ENCODE results near the gene NRXN2.

NRXN2 gene

DNA sequence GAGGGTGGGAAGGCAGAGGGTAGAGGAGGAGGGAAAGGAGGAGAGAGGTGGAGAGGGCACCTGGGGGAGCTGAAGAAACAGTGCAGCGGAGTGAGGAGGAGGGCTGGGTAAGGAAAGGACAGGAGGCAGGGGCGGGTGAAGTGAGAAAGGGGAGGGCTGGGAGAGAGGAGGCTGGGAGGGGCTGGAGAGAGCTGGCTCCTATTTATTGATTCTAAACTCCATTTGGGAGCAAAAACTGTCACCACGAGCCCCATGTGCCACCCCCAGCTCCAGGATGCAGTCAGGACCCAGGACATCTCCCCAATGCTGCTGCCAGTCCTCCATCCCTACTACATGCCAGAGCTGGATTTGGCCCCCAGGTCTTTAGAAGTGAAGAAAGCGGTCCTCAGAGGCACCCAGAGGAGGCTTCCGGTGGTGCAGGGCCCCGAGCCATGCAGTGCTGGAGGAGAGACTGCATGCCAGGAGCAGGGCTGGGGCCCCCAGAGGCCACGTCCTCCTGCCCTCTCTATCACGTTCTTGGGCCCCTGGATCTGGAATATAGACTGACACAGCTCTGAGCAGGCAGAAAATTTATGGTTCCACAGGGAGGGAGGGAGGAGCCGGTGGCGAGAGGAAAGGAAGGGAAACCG is 78.2 kb downstream of the NRXN2 start:
- peak in 1 of 2 donors; percentile 7 for DNase-seq

DNA sequence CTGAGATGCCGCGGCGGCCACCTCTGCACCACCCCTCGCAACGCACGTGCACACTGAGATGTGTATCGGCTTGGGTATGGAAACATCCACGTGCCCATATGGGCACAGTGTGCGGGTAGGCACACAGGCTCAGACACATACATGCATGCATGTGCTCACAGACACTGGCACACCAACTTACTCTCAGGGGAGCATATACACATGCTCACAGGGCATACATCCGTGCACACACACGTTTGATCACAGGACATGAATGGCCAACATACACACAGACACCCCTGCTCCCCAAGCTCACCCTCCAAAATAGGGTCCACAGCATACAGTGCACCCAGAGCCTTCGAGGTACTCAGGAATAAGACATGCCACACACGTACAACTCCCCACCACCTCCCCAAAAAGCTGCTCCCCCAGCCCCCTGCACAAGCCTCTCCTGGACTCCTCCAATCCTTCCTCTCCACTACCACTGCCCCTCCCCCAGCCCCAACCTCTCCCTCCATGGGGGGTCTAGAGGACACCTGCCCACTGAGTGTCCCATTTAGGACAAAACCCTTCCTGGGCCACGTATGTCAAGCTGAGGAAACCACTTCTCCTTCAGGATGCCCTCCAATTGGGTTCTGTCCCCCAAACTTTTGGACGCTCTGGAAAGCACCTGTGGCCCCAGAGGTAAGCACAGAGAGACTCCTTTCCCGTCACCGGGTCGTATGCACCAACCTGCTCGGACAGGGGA is 78.9 kb downstream of the NRXN2 start:
- no peak for DNase-seq

DNA sequence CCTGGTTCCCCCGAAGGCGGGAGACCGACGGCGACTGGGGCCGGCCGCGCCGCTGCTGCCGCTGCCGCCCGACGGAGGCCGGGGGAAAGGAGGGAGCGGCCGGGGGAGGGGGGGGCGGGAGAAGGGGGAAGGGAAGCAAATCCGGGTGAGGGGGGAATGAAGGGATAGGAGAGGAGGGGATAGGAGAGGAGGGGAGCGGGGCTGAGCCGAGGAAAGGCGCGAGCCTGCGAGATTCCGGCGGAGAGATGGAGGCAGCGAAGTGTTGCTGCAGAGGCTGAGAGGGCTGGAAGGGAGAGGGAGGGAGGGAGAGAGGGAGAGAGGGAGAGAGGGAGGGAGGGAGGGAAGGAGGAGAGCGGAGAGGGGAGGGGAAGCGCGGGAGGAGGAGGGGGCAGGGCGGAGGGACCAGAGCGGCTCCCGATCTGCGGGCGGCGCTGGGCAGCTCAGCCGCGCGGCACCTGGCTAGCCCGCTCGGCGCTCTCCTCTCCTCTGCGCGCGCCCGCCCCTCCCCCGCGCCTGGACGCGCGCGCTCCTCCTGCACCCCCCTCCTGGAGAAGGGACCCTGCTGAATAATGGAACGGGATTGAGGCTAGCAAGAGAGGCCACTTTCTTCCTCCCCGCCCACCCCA is 79.6 kb downstream of the NRXN2 start:
- no peak for DNase-seq

- peak in 1 of 2 donors; percentile 12 for DNase-seq
These were observed 80.1 kb downstream of the NRXN2 start for GRCh38 chr11:64642871-64643255.

GRCh38 chr11:64642418-64642735 is 80.6 kb downstream of the NRXN2 start:
- DNase-seq = no peak

DNA sequence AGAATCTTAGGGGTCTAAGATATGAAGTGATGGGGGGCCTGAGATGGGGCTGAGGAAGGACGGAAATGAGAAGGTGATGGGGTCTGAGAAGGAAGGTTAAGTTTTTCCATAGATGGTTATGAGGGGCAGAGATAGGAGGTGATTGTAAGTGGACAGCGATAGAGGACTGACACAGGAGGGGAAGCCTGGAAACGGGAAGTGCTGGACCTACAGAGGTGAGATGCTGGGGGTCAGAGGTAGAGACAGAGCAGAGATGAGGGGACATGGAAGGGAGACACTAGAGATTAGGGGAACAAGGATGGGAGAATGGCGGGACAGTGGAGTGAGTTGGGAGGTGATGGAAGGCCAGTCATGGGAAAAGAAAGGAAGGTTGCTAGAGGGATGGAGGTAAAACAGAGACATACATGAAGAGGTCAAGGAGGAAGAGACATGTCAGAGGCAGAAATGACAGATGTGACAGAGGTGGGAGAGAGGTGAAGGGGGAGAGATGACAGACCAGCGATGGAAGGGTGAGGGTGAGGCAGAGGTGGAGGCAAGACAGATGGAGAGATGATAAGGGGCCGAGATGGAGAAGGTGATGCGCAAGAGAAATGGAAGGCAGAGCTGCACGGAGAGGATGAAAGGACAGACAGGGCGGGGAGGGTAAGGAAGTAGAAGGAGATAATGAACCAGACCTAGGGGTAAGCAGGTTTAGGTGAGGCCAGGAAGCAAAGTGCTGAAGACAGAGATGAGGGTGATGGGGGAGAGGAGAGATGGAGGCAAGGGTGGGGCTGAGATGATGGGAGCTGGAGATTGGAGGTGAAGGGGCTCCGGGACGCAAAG is 81.2 kb downstream of the NRXN2 start:
- DNase-seq = no peak

GRCh38 chr11:64639885-64640284 is 83.1 kb downstream of the NRXN2 start:
- no peak for DNase-seq

- no peak for DNase-seq
These were observed 84.2 kb downstream of the NRXN2 start for GRCh38 chr11:64638829-64639228.

GRCh38 chr11:64638018-64638665 is 84.9 kb downstream of the NRXN2 start:
- DNase-seq = no peak

- no peak for DNase-seq
These were observed 85.5 kb downstream of the NRXN2 start for GRCh38 chr11:64637334-64638017.

DNA sequence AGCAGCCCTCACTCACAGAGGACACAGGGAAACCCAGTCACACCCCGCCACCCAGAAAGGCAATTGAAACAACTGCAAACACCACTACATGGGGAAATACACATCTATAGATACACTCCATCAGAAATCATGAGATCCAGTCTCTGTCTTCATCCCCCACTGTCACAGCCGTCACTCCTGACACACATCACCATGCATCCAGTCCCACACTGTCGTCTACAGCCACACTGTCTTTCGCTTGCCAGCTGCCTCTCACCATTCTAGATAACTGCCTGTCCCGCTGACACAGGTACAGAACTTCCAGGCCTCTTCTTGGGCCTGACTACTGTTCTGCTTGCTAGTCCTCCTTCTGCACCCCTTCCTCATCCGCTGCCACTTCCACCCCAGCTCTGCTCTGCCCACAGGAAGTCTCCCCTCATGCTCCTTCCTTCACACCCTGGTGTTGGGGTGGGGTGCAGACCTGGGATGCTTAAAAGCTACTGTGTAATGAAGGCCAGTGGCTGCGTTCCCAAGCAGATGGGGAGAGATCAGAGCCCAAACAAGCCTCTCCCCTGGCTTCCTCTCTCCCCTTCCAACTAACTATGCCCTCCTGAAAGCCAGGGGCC is 89.3 kb downstream of the NRXN2 start:
- peak in 1 of 2 donors; percentile 7 for DNase-seq

- DNase-seq = no peak
These were observed 90.3 kb downstream of the NRXN2 start for GRCh38 chr11:64632654-64633053.

- no peak for DNase-seq
These were observed 90.8 kb downstream of the NRXN2 start for GRCh38 chr11:64632237-64632636.

- DNase-seq = no peak
These were observed 91.3 kb downstream of the NRXN2 start for GRCh38 chr11:64631675-64632074.

- no peak for DNase-seq
These were observed 93.0 kb downstream of the NRXN2 start for GRCh38 chr11:64629796-64630562.

- DNase-seq = no peak
These were observed 93.9 kb downstream of the NRXN2 start for GRCh38 chr11:64629103-64629502.

- no peak for DNase-seq
These were observed 94.4 kb downstream of the NRXN2 start for GRCh38 chr11:64628596-64628995.

DNA sequence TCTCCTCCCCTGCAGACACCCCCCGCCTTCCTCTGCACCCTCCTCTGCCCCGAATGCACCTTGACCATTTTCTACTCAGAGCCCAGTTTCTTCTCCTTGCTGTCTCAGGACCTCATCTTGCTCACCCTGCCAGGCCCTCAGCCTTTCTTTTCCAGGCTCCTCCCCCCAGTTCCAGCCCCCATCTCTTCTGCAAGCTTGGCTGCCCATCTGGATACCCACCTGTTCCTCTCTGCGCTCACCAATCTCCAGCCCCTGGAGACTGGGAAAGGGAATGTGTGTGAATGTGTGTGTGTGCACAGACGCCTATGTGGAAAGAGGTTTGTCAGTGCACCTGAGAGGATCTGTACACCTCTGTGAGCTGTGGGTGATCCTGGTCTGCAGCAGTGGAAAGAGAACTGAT is 95.6 kb downstream of the NRXN2 start:
- DNase-seq = no peak

GRCh38 chr11:64626637-64627036 is 96.4 kb downstream of the NRXN2 start:
- no peak for DNase-seq

- peak; percentile 31 to 85 for DNase-seq
These were observed 98.0 kb downstream of the NRXN2 start for GRCh38 chr11:64624883-64625481.

DNA sequence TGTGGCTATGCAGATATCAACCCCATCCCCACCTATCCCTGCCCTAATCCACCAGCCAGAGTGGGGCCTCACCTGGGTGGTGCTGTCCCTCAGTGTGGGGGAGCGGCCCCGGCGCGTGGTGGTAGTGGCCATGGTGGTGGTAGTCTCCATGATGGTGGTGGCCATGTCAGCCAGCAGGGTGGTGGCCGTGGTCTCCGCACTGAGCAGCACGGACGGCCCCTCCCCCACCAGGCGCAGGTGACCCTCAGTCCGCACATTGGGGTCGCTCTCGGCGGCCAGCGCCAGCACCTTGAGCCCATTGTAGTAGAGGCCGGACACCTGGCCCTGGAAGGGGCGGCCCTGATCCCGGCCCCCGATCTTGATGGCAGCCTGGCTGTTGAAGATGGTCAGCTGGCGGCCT is 100.3 kb downstream of the NRXN2 start:
- no peak for DNase-seq
